ENCODE results near the gene KLHL40.

Gene KLHL40

GRCh38 chr3:42662037-42662812, 23.1 kb upstream of the KLHL40 start:
- DNase-seq (ENCODE audit: extremely low read depth, low read depth), result no peak
- TF ChIP-seq, protein P1, sequence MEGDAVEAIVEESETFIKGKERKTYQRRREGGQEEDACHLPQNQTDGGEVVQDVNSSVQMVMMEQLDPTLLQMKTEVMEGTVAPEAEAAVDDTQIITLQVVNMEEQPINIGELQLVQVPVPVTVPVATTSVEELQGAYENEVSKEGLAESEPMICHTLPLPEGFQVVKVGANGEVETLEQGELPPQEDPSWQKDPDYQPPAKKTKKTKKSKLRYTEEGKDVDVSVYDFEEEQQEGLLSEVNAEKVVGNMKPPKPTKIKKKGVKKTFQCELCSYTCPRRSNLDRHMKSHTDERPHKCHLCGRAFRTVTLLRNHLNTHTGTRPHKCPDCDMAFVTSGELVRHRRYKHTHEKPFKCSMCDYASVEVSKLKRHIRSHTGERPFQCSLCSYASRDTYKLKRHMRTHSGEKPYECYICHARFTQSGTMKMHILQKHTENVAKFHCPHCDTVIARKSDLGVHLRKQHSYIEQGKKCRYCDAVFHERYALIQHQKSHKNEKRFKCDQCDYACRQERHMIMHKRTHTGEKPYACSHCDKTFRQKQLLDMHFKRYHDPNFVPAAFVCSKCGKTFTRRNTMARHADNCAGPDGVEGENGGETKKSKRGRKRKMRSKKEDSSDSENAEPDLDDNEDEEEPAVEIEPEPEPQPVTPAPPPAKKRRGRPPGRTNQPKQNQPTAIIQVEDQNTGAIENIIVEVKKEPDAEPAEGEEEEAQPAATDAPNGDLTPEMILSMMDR (IDR thresholded peaks at IDR 0.05; ENCODE audit: low read depth, low read length), result no peak

DNA sequence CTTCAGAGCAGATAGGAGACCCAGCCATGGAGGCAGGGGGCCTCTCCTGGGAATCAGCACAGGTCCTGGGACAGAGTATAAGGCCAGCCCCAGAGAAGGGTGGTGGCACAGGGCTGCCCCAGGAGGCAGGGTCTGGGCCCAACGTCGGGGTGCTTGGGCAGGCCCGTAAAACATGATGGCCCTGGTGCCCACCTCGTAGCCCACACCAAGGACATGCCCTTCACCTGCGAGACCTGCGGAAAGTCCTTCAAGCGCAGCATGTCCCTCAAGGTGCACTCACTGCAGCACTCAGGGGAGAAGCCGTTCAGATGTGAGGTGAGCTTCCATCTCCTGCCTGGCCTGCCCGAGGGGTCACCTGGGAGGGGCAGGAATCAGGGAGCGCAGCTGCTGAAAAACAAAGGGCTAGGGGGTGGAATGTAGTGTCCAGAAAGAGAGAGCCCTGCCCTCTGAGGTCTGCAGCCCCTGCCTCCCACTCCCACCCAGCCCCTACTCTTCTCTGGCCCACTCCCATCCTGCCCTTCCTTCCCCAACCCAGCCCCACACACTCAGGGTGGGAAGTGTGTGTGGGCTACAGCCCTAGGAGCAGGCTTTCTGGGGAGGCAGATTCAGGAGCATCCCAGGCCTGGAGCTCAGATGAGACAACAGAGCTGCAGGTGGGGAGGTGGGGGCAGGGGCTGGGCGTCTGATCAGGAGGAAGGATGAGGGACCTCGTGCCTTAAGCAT, 22.4 kb upstream of the KLHL40 start:
- DNase-seq (ENCODE audit: extremely low read depth, low read depth), result no peak
- TF ChIP-seq, protein P1 (IDR thresholded peaks at IDR 0.05; ENCODE audit: low read depth, low read length), result no peak

DNA sequence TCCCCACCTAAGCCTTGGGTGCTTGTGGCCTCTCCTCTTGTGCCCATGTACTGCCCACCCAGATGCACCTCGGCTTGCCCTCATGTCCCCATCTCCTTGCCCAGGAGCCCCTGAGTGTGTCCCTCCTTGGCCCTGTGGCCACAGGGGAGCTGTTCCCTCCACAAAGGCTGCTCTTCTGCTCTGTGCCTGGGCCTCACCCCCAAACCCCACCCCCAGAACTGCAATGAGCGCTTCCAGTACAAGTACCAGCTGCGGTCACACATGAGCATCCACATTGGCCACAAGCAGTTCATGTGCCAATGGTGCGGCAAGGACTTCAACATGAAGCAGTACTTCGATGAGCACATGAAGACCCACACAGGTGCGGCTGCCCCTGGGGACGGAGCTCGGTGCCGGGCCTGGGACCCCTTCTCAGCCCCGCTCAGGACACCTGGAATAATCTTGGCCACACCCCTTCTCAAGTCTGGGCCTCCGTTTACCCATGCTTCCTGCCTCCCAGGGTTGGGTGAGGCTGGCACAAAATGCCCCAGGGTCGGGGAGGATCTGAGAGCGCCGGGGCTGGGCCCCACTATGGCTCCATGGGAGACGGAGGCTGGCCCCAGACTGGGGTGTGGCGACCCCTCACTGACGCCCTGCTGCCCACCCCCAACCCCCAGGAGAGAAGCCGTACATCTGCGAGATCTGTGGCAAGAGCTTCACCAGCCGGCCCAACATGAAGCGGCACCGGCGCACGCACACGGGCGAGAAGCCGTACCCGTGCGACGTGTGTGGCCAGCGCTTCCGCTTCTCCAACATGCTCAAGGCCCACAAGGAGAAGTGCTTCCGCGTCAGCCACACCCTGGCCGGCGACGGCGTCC, 21.5 kb upstream of the KLHL40 start:
- DNase-seq (ENCODE audit: extremely low read depth, low read depth), result no peak
- TF ChIP-seq, protein P1 (IDR thresholded peaks at IDR 0.05; ENCODE audit: low read depth, low read length), result no peak

DNA sequence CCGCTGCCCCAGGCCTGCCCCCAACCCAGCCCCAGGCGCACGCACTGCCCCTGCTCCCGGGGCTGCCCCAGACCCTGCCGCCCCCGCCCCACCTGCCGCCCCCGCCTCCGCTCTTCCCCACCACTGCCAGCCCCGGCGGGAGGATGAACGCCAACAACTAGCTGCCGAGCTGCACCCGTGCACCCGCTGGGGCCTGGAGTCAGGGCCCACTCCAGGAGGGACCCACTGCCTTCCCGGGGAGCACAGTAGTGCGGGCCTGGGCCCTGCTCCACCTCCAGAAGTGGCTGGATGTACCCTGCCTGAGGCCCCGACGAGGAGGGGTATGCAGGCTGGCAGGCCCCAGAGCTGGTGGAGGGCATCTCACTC, 20.9 kb upstream of the KLHL40 start:
- TF ChIP-seq, protein P1 (IDR thresholded peaks at IDR 0.05; ENCODE audit: low read depth, low read length), result no peak

GRCh38 chr3:42665050-42665878, 20.1 kb upstream of the KLHL40 start:
- TF ChIP-seq, protein P1 (IDR thresholded peaks at IDR 0.05; ENCODE audit: low read depth, low read length), result no peak
- no peak for DNase-seq (ENCODE audit: extremely low read depth, low read depth)

More for the DNA sequence above, 20.9 kb upstream of the KLHL40 start:
- DNase-seq (ENCODE audit: extremely low read depth, low read depth), result no peak

- no peak for DNase-seq (ENCODE audit: extremely low read depth, low read depth)
Measured at GRCh38 chr3:42666022-42666421, 19.3 kb upstream of the KLHL40 start.

More at GRCh38 chr3:42666022-42666421, 19.3 kb upstream of the KLHL40 start:
- TF ChIP-seq, protein P1 (IDR thresholded peaks at IDR 0.05; ENCODE audit: low read depth, low read length), result no peak

All from AG09319 (cell line).